Panc1 (cell line): Measurements from ENCODE around the gene FAM227B.
"Not testable (repeated sequence)": the region's sequence is repeated elsewhere in the genome, so short reads cannot be mapped to it uniquely, and the experiment has no call there.

ENCODE experiments used
- POLR2AphosphoS5 ChIP-seq: IDR thresholded peaks from 2 replicates; pipeline ENCODE4 v1.6.1; 2012; ENCODE audit warnings: mild to moderate bottlenecking, low read depth, low read length, moderate library complexity
- TF ChIP-seq, protein P1 (sequence below): fragments of 450-650 bp; IDR thresholded peaks from 2 replicates; pipeline ENCODE4 v1.5.1; 2017; ENCODE audit warnings: mild to moderate bottlenecking

DNA sequence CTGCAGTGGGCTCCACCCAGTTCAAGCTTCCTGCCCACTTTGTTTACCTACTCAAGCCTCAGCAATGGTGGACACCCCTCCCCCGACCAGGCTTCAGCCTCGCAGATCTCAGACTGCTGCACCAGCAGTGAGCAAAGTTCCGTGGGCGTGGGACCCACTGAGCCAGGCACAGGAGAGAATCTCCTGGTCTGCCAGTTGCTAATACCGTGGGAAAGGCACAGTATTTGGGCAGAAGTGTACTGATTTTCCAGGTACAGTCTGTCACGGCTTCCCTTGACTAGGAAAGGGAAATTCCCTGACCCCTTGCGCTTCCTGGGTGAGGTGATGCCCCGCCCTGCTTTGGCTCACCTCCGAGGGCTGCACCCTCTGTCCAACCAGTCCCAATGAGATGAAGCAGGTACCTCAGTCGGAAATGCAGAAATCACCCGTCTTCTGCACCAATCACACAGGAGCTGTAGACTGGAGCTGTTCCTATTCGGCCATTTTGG lies 27.7 kb downstream of the FAM227B start:
- TF ChIP-seq, protein P1, sequence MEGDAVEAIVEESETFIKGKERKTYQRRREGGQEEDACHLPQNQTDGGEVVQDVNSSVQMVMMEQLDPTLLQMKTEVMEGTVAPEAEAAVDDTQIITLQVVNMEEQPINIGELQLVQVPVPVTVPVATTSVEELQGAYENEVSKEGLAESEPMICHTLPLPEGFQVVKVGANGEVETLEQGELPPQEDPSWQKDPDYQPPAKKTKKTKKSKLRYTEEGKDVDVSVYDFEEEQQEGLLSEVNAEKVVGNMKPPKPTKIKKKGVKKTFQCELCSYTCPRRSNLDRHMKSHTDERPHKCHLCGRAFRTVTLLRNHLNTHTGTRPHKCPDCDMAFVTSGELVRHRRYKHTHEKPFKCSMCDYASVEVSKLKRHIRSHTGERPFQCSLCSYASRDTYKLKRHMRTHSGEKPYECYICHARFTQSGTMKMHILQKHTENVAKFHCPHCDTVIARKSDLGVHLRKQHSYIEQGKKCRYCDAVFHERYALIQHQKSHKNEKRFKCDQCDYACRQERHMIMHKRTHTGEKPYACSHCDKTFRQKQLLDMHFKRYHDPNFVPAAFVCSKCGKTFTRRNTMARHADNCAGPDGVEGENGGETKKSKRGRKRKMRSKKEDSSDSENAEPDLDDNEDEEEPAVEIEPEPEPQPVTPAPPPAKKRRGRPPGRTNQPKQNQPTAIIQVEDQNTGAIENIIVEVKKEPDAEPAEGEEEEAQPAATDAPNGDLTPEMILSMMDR = not testable (repeated sequence)
- not testable (repeated sequence) for TF ChIP-seq POLR2AphosphoS5
